ENCODE data around the gene SLC25A30.

DNA sequence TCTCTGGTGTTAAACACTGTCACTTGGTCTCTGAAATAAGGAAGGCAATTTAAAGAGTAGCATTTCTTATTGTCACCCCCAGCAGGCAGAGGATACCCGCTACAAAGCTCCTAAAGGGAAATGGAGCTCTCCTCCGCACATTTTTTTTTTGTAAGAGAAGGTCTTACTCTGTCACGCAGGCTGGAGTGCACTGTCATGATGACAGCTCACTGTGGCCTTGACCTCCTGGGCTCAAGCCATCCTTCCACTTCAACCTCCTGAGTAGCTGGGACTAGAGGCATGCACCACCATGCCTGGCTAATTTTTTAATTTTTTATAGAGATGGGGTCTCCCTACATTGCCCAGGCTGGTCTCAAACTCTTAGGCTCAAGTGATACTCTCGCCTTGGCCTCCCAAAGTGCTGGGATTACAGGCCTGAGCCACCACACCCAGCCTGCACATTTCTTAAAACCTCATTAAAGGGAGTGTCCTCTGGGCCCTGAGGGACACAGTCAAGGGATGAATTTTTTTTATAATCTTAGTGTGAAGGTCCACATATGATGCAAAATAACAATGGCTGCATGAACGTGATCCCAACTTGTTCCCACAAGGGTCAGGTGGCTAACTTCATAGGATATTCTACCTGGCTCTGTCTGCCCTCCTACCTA lies 32.1 kb downstream of the SLC25A30 start:
- TF ChIP-seq, protein P1, sequence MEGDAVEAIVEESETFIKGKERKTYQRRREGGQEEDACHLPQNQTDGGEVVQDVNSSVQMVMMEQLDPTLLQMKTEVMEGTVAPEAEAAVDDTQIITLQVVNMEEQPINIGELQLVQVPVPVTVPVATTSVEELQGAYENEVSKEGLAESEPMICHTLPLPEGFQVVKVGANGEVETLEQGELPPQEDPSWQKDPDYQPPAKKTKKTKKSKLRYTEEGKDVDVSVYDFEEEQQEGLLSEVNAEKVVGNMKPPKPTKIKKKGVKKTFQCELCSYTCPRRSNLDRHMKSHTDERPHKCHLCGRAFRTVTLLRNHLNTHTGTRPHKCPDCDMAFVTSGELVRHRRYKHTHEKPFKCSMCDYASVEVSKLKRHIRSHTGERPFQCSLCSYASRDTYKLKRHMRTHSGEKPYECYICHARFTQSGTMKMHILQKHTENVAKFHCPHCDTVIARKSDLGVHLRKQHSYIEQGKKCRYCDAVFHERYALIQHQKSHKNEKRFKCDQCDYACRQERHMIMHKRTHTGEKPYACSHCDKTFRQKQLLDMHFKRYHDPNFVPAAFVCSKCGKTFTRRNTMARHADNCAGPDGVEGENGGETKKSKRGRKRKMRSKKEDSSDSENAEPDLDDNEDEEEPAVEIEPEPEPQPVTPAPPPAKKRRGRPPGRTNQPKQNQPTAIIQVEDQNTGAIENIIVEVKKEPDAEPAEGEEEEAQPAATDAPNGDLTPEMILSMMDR (IDR thresholded peaks at IDR 0.05; ENCODE audit: insufficient read depth, low read length, poor library complexity, severe bottlenecking): no peak
- TF ChIP-seq EZH2phosphoT487 (conservative IDR thresholded peaks at IDR 0.05; ENCODE audit: low read length): no peak
